T-helper 1 cell treated with Interleukin-12 subunit alpha and Interleukin-12 subunit beta and Interleukin-4 antibody, amounts not matched to agents 30 ng/mL and 1 ng/mL, for 36 hours (primary cell): ENCODE data around the gene MARCHF9. TPM values are rescaled to one million over a fixed set of nuclear protein-coding genes. Genes with fewer than 3 reads are reported as not detected.

Experiments
- intact Hi-C: fragments of 100-400 bp; cut with micrococcal nuclease; formaldehyde crosslinking; loops from one replicate; pipeline ENCODE4 v1.15.1; 2024
- total RNA-seq: library from RNA; stranded (reverse); gene quantifications from 2 replicates; pipeline ENCODE4 v1.2.3, GENCODE V29; 2022

The MARCHF9 gene
- total RNA-seq, 1 donor from 2014 or later = 26.0 TPM

DNA sequence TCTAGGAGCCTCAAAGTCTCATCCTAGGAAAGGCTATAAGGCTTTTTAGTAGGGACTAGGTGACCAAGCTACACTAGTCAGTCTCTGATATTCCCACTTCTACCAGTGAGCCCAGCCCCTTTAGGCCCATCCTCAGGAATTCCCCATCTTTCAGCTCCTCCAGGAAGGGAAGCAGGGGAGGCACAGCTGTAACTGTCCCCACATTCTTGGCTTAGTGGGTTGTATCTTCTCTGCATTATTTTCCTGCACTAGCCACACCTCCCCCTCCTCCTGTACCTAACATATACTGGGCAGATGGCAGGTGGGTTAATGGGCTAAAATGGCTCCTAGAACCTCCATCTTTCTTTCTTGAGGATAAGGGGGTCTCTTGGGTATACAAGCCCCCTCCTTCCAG, 12.4 kb downstream of the MARCHF9 start:
- intact Hi-C loops = no loop called here

DNA sequence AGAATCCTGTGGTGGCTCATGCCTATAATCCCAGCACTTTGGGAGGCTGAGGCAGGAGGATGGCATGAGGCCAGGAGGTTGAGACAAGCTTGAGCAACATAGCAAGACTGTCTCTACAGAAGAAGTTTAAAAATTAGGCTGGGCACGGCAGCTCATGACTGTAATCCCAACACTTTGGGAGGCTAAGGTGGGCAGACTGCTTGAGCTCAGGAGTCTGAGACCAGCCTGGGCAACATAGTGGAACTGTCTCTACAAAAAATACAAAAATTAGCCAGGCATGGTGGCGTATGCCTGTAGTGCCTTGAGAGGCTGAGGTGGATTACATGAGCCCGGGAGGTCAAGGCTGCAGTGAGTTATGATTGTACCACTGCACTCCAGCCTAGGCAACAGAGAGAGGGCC, 13.0 kb downstream of the MARCHF9 start:
- intact Hi-C loops = no loop called here

DNA sequence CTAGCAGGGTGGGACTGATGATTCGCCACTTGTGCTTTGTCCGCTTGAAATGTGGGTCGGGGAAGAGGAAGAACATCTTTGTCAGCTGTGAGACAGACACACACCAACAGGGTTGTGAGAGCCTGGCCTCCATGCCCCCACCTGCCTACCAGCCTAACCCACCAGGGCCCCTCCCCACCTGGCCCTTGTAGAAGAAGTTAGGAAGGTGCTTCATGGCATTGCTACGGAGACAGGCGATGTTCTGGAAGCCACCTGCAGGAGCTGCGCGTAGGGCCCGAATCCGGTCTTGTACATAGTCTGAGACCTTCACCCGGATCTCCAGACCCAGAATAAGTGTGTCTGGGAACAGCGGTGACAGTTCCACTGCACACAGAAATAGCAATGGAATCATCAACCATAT, 14.7 kb downstream of the MARCHF9 start:
- intact Hi-C loops = no loop called here

GRCh38 chr12:57770734-57771133, 15.8 kb downstream of the MARCHF9 start:
- intact Hi-C loops = loop anchor here (5.0 kb wide), 1 partner anchor 1827 kb away; the partner anchor contains the start of gene SLC16A7

GRCh38 chr12:57771236-57771872, 16.5 kb downstream of the MARCHF9 start:
- intact Hi-C loops = loop anchor here (5.0 kb wide), 1 partner anchor 1826 kb away; the partner anchor contains the start of gene SLC16A7

DNA sequence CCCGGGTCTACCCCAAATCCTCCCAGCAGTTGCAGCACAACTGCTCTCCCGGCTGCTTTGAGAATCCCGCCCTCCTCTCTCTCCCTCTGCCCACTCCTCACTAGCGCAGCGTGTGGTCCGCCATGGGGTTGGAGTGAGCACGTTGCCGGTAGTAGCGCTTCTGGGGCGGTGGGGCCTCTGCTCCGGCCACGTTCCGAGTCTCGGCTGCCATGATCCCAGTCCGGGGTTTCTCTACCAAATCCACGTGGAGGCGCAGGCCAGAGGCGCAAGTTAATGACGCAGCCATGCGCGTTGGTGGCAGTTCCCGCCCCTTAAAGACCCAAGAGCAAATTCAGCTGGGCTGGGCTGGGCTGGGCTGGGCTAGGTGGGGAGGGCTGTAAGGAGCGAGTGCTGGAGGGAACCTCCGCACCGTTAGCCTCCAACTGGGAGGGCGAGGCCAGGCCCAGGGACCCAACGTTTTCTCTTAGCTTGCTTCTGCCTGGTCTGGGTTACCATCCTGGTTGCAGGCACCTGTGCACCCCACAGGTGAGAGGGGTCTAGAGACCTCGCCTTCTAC, 17.0 kb downstream of the MARCHF9 start, which contains the start of gene METTL1:
TSS of gene METTL1 (minus strand) at position 233 of the 556 bp plus-strand sequence. CDS start at position 211, 22 bp downstream.
- intact Hi-C loops = loop anchor here (1.0 to 5.0 kb wide), 10 partner anchors 10 to 1825 kb away; partner anchors contain the start of genes ATP23, CDK4, OS9 and SLC16A7

GRCh38 chr12:57772429-57773322, 17.8 kb downstream of the MARCHF9 start, which contains the start of gene EEF1AKMT3:
EEF1AKMT3 (plus strand) TSS chr12:57772614; CDS start chr12:57772725, 111 bp downstream.
- intact Hi-C loops = loop anchor here (1.0 to 5.0 kb wide), 10 partner anchors 10 to 1825 kb away; partner anchors contain the start of genes ATP23, CDK4, OS9 and SLC16A7

DNA sequence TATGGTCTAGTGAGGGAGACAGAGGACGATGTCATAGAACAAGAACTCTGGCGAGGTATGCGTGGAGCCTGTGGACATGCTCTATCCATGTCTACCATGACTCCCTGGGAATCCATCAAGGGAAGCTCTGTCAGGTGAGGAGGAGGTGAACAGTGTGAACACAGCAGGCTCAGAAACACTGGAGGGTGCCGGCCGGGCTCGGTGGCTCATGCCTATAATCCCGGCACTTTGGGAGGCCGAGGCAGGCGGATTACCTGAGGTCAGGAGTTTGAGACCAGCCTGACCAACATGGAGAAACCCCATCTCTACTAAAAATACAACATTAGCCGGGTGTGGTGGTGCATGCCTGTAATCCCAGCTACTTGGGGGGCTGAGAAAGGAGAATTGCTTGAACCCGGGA, 19.7 kb downstream of the MARCHF9 start:
- intact Hi-C loops = loop anchor here (5.0 kb wide), 1 partner anchor 1823 kb away; the partner anchor contains the start of gene SLC16A7

GRCh38 chr12:57775044-57775443, 20.1 kb downstream of the MARCHF9 start:
- intact Hi-C loops = no loop called here

DNA sequence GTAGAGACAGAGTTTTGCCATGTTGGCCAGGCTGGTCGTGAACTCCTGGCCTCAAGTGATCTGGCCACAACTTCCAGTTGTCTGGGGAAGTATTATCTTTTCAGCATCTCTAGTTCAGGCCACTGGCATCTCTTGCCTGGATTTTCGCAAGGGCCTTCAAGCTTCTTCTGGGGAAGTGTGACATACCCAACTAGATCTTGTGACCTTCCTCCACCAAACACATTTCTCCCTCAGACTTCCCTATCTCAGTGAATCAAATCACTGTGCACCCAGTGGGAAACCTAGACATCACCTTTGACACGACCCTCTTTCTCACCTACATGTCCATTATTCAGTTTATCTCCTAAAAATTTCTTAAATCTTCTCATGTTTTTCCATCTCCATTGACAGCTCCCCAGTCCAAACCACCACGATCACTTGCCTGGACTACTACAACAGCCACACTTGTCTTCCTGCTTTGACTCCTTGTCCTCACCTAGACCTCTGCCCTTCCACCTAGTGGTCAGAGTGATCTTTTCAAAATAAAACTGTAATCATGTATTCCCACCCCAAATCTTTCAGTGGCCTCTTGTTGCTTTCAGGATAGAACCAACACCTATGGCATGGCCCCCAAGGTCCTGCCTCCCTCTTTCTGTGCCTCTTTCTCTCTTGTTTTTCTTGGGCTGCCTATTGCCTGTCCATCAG, 20.8 kb downstream of the MARCHF9 start:
- intact Hi-C loops = no loop called here

DNA sequence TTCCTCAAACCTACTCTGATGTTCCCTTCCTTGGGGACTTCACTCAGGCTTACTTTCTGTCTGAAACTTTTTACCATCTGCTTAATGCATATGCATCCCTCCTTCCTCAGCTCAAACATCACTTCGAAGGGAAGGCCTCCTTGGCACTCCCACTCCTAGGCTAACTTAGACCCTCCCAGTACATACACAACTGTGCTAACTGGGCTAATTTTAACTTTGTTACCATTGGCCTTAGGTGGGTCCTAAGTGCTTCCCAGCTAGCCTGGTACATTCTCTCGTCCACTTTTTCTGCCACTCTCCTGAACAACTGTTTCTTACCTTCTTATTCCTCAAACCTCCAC, 21.3 kb downstream of the MARCHF9 start:
- intact Hi-C loops = no loop called here

GRCh38 chr12:57777367-57777766, 22.5 kb downstream of the MARCHF9 start:
- intact Hi-C loops = no loop called here

DNA sequence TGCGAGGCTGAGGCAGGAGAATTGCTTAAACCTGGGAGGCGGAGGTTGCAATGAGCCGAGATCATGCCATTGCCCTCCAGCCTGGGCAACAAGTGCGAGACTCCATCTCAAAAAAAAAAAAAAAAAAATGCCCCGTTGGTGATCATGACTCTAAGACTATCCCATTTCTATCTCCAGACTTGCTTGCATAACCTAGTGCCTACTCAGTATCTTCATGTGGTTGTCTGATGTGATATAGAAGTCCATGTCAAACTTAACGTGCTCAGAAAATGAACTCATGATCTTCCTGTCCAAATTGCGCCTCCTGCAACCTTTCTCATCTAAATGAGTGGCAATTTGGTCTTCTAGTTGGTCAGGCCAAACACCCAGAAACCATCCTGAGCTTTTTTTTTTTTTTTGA, 23.0 kb downstream of the MARCHF9 start:
- intact Hi-C loops = no loop called here

- intact Hi-C loops = no loop called here
Observed at GRCh38 chr12:57779736-57780135, 24.8 kb downstream of the MARCHF9 start.

GRCh38 chr12:57780284-57780897, 25.5 kb downstream of the MARCHF9 start:
- intact Hi-C loops = no loop called here

GRCh38 chr12:57781244-57781643, 26.3 kb downstream of the MARCHF9 start:
- intact Hi-C loops = no loop called here

DNA sequence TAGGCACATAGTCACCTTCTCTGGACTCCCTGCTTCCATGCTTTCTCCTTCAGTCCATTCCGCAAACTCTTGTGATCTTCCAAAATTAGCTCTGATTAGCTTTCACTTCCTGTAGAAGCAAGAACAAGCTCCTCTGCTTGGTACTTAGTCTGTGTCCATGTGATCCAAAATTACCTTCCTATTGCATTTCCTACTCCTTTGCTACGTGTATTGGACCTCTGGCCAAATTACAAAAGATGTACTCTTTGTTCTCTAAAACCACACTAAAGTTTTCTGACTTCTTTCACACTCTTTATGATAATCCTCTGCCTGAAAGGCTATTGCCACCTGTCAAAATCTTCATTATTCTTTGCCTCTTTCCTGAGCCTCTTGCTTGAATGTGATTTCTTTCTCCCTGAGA, 26.9 kb downstream of the MARCHF9 start:
- intact Hi-C loops = loop anchor here (1.0 to 2.0 kb wide), 11 partner anchors 10 to 154 kb away; partner anchors contain the start of genes CDK4, CTDSP2, EEF1AKMT3 and METTL1

GRCh38 chr12:57782243-57782607, 27.3 kb downstream of the MARCHF9 start:
- intact Hi-C loops = loop anchor here (1.0 to 2.0 kb wide), 11 partner anchors 10 to 154 kb away; partner anchors contain the start of genes CDK4, CTDSP2, EEF1AKMT3 and METTL1

- intact Hi-C loops = loop anchor here (1.0 to 2.0 kb wide), 11 partner anchors 11 to 153 kb away; partner anchors contain the start of genes CDK4, CTDSP2, EEF1AKMT3 and METTL1
Observed at GRCh38 chr12:57782608-57783465, 27.9 kb downstream of the MARCHF9 start, which contains the start of gene TSFM. TSFM (plus strand) TSS chr12:57782787; CDS start chr12:57782802, 15 bp downstream.
